K562 (cell line): ENCODE data around the gene TBC1D2. TPM values are rescaled to one million over a fixed set of nuclear protein-coding genes. Genes with fewer than 3 reads are reported as not detected.
A peak's percentile ranks its signal among the peaks of the same experiment; 100 is the strongest.

Source experiments
- ATAC-seq: fragments of 200-7000 bp; cut with Tn5 transposase; 3 replicates; pipeline ENCODE4 v1.9.1; 2020; ENCODE audit warnings: moderate library complexity
- BruUV-seq: library from RNA; stranded (reverse); fragments of 400-500 nt; replicated peaks from 2 replicates; lab custom pipeline; 2021; lab: Mats Ljungman, UMichigan
- CTCF ChIA-PET: fragments of 300-600 bp; formaldehyde crosslinking; extraction: SDS; loops from one replicate; lab custom pipeline; 2021; ENCODE audit warnings: low intra/inter-chr PET ratio; lab: Yijun Ruan, JAX
- POLR2A ChIA-PET: fragments of 300-600, 350-650 bp; sonication (Branson Sonifier 250); formaldehyde crosslinking; extraction: SDS; loops from one replicate; lab custom pipeline; 2021; ENCODE audit warnings: antibody characterized with exemption, inconsistent platforms; lab: Yijun Ruan, JAX
- DNase-seq, 4 experiments: peaks; one replicate each; pipeline versions ENCODE4 v3.0.0 to v3.0.0-alpha.2; 2011 to 2018; ENCODE audit warnings: low spot score in 3 of 4, mixed read lengths in 3 of 4; ENCODE audit errors: extremely low read depth in 1 of 4
- FAIRE-seq: peaks from 2 replicates; lab custom pipeline; 2011; peaks lifted over from hg19 to GRCh38; lab: Jason Lieb, UNC
- H2AFZ ChIP-seq: 2 replicates; pipeline ENCODE4 v1.6.0; 2011; ENCODE audit warnings: low read depth, low read length, control low read depth, inconsistent platforms
- H3K27ac ChIP-seq: fragments of 200-600 bp; 3 replicates; pipeline ENCODE4 v1.8.0; 2011; ENCODE audit warnings: low read depth, mild to moderate bottlenecking, control low read depth, inconsistent platforms, low read length, moderate library complexity, mixed read lengths; ENCODE audit errors: extremely low read depth
- H3K27me3 ChIP-seq, 2 experiments: fragments of 300-600 bp in 1 of 2; 2 replicates in 1 of 2; 3 replicates in 1 of 2; pipeline versions ENCODE4 v1.6.0 to v1.8.0; 2011; ENCODE audit warnings: inconsistent platforms in 2 of 2, low read length in 2 of 2, mild to moderate bottlenecking in 1 of 2, mixed read lengths in 1 of 2, moderate library complexity in 1 of 2; ENCODE audit not compliant: control insufficient read depth in 2 of 2, insufficient read depth in 2 of 2
- H3K36me3 ChIP-seq: fragments of 300-600 bp; 3 replicates; pipeline ENCODE4 v1.8.0; 2011; ENCODE audit warnings: mild to moderate bottlenecking, low read length, inconsistent platforms; ENCODE audit not compliant: control insufficient read depth, insufficient read depth
- H3K4me1 ChIP-seq, 2 experiments: fragments of 200-600 bp in 1 of 2; replicated peaks in 1 of 2; 2 replicates in 1 of 2; 3 replicates in 1 of 2; pipeline versions ENCODE4 v1.5.1 to v1.8.0; 2011; ENCODE audit warnings: inconsistent platforms in 2 of 2, low read length in 2 of 2, mild to moderate bottlenecking in 1 of 2, mixed read lengths in 1 of 2, moderate library complexity in 1 of 2; ENCODE audit not compliant: control insufficient read depth in 2 of 2, insufficient read depth in 2 of 2
- H3K4me2 ChIP-seq: 2 replicates; pipeline ENCODE4 v1.6.1; 2011; ENCODE audit warnings: low read length, control low read depth, inconsistent platforms, mixed read lengths; ENCODE audit not compliant: insufficient read depth
- H3K4me3 ChIP-seq: fragments of 200-600 bp; sonication (generic), shearing (Covaris generic); 2 replicates; pipeline ENCODE4 v1.5.1; 2016; ENCODE audit warnings: control low read depth, inconsistent platforms
- H3K79me2 ChIP-seq: fragments of 200-600 bp; 3 replicates; pipeline ENCODE4 v1.8.0; 2011; ENCODE audit warnings: low read length, inconsistent platforms; ENCODE audit not compliant: control insufficient read depth, insufficient read depth
- H3K9ac ChIP-seq, 2 experiments: 2 replicates each; pipeline versions ENCODE4 v1.6.0 to v1.6.1; 2011; ENCODE audit warnings: low read depth in 2 of 2, low read length in 2 of 2, control low read depth in 1 of 2, inconsistent platforms in 1 of 2, mild to moderate bottlenecking in 1 of 2, mixed read lengths in 1 of 2; ENCODE audit not compliant: insufficient read depth in 1 of 2
- H3K9me1 ChIP-seq: one replicate; pipeline ENCODE4 v1.6.0; 2011; ENCODE audit warnings: inconsistent platforms, mild to moderate bottlenecking, low read length, moderate library complexity; ENCODE audit not compliant: control insufficient read depth, insufficient read depth
- H3K9me3 ChIP-seq: replicated peaks from 2 replicates; pipeline ENCODE4 v1.5.1; 2011; ENCODE audit warnings: low read depth, low read length, inconsistent platforms; ENCODE audit not compliant: control insufficient read depth, insufficient read depth
- H4K20me1 ChIP-seq: replicated peaks from 2 replicates; pipeline ENCODE4 v1.6.1; 2011; ENCODE audit warnings: low read length, inconsistent platforms, mixed read lengths; ENCODE audit not compliant: control insufficient read depth, insufficient read depth
- CHD1 ChIP-seq: fragments of 200-600 bp; sonication (generic); IDR thresholded peaks from one replicate; pipeline ENCODE4 v1.6.1; 2012; ENCODE audit warnings: mild to moderate bottlenecking, moderate library complexity, low read length, inconsistent platforms
- NFYB ChIP-seq: IDR thresholded peaks from 2 replicates; pipeline ENCODE4 v1.6.1; 2011; ENCODE audit warnings: mild to moderate bottlenecking, moderate library complexity; ENCODE audit not compliant: insufficient read length; ENCODE audit errors: extremely low read depth
- WGBS: fragments of 100-300 bp; shearing (Covaris generic); methylation state at CpG from one replicate; pipeline ENCODE4 v1.1.6; 2016; ENCODE audit warnings: low coverage, mixed read lengths; ENCODE audit not compliant: insufficient coverage; ENCODE audit errors: missing lambda C conversion rate; 5-methylcytosine and 5-hydroxymethylcytosine counted together
- in situ Hi-C: fragments of 300-500 bp; cut with MboI; formaldehyde crosslinking; loops from 4 replicates; pipeline ENCODE4 v1.15.0; 2018; ENCODE audit warnings: inconsistent platforms, mixed read lengths
- intact Hi-C: fragments of 100-400 bp; cut with micrococcal nuclease; formaldehyde crosslinking; loops from 2 replicates; pipeline ENCODE4 v1.14.2; 2022
- polyA plus RNA-seq, 8 experiments: library from polyadenylated mRNA; depleted of rRNA in 4 of 8; stranded (reverse) in 5 of 8; unstranded in 3 of 8; fragments of >200 nt; fragmentation: Nextera tagmentation in 2 of 8; fragmentation: Illumina TruSeq in 1 of 8; extraction: Ambion mirVana in 2 of 8; extraction: Trizol in 1 of 8; gene quantifications; 2 replicates each; pipeline versions ENCODE4 v1.2.1 to v1.2.3, GENCODE V29; 2011 to 2014; ENCODE audit warnings: inconsistent platforms in 1 of 8, missing spikeins in 1 of 8
- total RNA-seq, 7 experiments: library from RNA; depleted of rRNA in 6 of 7; stranded (reverse); fragments of >200 nt in 6 of 7; fragmentation: Illumina TruSeq in 2 of 7; extraction: Trizol in 2 of 7; gene quantifications; 2 replicates each; pipeline versions ENCODE4 v1.2.1 to v1.2.3, GENCODE V29; 2011 to 2021; ENCODE audit warnings: low replicate concordance in 1 of 7
- TF ChIP-seq, protein P1 (sequence below): fragments of 450-650 bp; IDR thresholded peaks from 2 replicates; pipeline ENCODE4 v1.6.1; 2016
- TF ChIP-seq, protein P2 (sequence below), 2 experiments: fragments of 450-650 bp; formaldehyde crosslinking in 1 of 2; IDR thresholded peaks; 2 replicates each; pipeline versions ENCODE4 v1.4.0 to v1.6.1; 2014 to 2020; ENCODE audit warnings: mild to moderate bottlenecking in 2 of 2, borderline replicate concordance in 1 of 2, low read depth in 1 of 2

TBC1D2 gene
- total and polyA plus RNA-seq, 9 of the 15 experiments (the other 6 are each of a cell fraction or from before 2014, with no cell fraction given) = 0.10 to 7.0 (median 2.5) TPM

DNA sequence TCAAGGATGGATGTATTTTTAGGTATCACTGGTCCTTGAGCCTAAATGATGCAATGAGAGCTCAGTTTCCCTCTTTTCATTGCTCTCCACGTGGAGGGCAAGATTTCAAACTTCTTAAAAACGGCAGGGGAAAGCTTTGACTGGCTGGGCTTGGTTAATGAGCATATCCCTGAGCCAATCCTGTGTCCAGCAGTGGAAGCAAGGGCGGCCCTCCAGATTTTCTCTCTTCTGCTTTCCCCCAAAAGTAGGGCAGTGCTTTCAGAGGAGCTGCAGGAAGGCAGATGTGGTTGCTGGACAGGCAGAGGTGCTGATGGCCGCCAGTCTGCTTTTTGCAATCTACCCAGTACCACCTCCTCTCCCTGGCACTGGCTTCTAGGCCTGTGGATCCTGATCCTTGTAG, 30.0 kb upstream of the TBC1D2 start (continued):
- TF ChIP-seq, protein P1, sequence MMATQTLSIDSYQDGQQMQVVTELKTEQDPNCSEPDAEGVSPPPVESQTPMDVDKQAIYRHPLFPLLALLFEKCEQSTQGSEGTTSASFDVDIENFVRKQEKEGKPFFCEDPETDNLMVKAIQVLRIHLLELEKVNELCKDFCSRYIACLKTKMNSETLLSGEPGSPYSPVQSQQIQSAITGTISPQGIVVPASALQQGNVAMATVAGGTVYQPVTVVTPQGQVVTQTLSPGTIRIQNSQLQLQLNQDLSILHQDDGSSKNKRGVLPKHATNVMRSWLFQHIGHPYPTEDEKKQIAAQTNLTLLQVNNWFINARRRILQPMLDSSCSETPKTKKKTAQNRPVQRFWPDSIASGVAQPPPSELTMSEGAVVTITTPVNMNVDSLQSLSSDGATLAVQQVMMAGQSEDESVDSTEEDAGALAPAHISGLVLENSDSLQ = peak; percentile 60; the same call in 1 of the 2 replicates
- peak; percentile 58 for TF ChIP-seq NFYB

DNA sequence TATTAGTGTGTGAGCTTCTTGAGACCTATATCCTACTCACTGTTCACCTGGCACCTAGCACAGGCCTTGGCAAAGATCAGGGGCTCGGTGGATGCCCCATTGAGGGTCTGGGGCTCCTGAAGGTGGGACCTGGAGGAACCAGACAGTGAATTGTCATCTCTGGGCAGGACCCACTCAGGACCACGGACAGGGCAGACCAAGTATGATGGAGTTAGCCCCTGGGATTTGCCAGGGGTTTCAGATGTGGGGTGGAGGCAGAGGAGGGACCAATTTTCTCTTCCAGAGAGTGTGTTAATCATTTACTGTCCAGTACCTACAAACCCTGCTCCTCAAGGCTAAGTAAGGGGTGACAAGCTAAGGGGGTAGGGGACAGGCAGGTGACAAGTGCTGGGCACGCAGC, 29.3 kb upstream of the TBC1D2 start:
- in situ Hi-C loops = no loop called here
- Histone ChIP-seq H3K9me3 (no peaks in the 10 kb centered on the region), H3K79me2 (no peaks in the 10 kb centered on the region)
- POLR2A ChIA-PET = interaction anchor here (0.6 to 0.7 kb wide), 3 partner anchors 8 to 765 kb away, joined by 3 to 4 read pairs (median 3); no protein-coding TSS in a partner anchor
- TF ChIP-seq, protein P2, sequence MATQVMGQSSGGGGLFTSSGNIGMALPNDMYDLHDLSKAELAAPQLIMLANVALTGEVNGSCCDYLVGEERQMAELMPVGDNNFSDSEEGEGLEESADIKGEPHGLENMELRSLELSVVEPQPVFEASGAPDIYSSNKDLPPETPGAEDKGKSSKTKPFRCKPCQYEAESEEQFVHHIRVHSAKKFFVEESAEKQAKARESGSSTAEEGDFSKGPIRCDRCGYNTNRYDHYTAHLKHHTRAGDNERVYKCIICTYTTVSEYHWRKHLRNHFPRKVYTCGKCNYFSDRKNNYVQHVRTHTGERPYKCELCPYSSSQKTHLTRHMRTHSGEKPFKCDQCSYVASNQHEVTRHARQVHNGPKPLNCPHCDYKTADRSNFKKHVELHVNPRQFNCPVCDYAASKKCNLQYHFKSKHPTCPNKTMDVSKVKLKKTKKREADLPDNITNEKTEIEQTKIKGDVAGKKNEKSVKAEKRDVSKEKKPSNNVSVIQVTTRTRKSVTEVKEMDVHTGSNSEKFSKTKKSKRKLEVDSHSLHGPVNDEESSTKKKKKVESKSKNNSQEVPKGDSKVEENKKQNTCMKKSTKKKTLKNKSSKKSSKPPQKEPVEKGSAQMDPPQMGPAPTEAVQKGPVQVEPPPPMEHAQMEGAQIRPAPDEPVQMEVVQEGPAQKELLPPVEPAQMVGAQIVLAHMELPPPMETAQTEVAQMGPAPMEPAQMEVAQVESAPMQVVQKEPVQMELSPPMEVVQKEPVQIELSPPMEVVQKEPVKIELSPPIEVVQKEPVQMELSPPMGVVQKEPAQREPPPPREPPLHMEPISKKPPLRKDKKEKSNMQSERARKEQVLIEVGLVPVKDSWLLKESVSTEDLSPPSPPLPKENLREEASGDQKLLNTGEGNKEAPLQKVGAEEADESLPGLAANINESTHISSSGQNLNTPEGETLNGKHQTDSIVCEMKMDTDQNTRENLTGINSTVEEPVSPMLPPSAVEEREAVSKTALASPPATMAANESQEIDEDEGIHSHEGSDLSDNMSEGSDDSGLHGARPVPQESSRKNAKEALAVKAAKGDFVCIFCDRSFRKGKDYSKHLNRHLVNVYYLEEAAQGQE (IDR thresholded peaks at IDR 0.05; ENCODE audit: borderline replicate concordance) = peak; percentile 22; the same call in 1 of the 2 replicates
- TF ChIP-seq, protein P2 (CRISPR knock-in tag; IDR thresholded peaks at IDR 0.05; ENCODE audit: low read depth) = no peak
- TF ChIP-seq CHD1 = no peak
- TF ChIP-seq, all 486 proteins: peak for 1
- no peaks in the 10 kb centered on the region for H3K9me1 ChIP-seq
- H3K4me2 ChIP-seq = no peak overlapping the region
- FAIRE-seq = no peak
- no peak for ATAC-seq
- BruUV-seq = no TSS peak
- DNase-seq = no peak
- CTCF ChIA-PET = no interaction called here
- H4K20me1 ChIP-seq = no peaks in the 10 kb centered on the region
- 44% methylated on average over 3 of the region's 3 CpGs for WGBS
- H3K27ac ChIP-seq = no peak overlapping the region
- intact Hi-C loops = no loop called here
- H3K27me3 ChIP-seq = no peaks in the 10 kb centered on the region
- H3K4me3 ChIP-seq = no peak overlapping the region
- no peaks in the 10 kb centered on the region for H3K36me3 ChIP-seq
- no peak overlapping the region for H3K9ac ChIP-seq
- peaks cover 2 to 8% of the 10 kb centered on the region in 2 experiments for H3K4me1 ChIP-seq
- H2AFZ ChIP-seq = no peak overlapping the region
